Measurements from ENCODE around the gene IMMT.

IMMT gene

DNA sequence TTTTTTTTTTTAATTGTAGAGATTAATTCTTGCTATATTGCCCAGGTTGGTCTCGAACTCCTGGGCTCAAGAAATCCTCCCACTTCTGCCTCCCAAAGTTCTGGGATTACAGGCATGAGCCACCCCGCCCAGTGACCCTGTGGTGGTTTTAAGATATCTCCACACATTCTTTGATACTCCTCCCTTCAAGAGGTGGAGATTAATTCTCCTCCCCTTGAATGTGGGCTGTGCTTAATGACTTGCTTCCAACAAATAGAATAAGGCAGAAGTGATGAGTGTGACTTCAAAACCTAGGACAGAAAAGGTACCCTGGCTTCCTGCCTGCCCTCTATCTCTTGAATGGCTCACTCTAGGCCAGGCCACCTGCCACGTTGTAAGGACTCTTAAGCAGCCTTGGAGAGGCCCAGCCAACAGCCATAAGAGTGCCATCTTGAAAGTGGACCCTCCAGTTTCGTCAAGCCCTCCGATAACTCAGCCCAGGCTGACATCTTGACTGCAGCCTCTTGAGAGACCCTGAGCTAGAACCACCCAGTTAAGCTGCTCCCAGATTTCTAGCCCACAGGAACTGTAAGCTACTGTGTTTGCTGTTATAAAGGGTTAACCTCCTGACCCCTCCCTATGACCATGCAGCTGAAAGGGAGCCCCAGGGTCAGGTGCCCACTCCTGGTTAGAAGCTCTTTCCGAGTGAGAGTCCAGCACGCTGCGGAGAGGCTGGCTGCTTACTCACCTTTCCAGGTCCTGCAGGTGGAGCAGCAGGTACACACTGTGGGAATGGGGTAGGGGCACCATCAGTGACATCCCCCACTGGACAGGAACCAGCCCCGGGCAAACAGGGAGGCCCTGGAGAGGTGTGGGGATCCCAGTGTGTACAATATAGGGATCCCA is 31.6 kb upstream of the IMMT start:
- no peak for DNase-seq (ENCODE audit: low spot score)

- DNase-seq (ENCODE audit: low spot score), result no peak
These were observed 30.8 kb upstream of the IMMT start for GRCh38 chr2:86226070-86226469.

- peak; percentile 47 for DNase-seq (ENCODE audit: low spot score)
These were observed 30.3 kb upstream of the IMMT start for GRCh38 chr2:86225581-86225980.

DNA sequence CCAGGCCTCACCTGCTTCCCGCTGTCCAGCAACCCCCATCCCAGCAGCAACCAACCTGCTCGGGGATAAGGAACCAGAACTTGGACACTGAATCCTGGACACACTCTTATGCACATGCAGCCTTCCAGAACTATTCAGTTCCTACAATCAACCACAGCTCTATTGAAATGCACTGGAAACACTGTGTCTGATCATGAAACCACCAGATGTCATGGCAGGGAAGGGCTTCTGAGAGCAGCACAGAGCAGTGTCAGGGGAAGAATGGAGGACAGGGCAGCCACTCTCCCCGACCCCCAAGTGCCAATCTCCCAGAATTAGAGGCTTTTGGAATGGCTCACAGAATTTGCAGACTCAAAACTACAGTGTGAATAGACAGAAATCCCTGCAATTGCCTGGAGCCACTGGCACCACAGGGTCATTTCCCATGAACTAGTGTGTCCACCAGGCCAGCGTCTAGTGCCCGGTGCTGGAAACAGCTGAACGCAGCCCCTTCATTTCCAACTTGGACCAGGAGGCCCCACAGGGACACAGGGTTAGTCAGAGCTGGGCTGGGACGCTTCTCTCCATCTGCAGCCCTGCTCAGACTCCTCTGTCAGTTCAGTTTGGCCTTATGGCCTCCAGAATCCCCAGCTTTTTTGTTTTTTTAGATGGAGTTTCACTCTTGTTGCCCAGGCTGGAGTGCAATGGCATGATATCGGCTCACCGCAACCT is 29.5 kb upstream of the IMMT start:
- DNase-seq (ENCODE audit: low spot score), result no peak

GRCh38 chr2:86223927-86224560 is 28.8 kb upstream of the IMMT start:
- no peak for DNase-seq (ENCODE audit: low spot score)

- no peak for DNase-seq (ENCODE audit: low spot score)
These were observed 28.1 kb upstream of the IMMT start for GRCh38 chr2:86223140-86223926.

DNA sequence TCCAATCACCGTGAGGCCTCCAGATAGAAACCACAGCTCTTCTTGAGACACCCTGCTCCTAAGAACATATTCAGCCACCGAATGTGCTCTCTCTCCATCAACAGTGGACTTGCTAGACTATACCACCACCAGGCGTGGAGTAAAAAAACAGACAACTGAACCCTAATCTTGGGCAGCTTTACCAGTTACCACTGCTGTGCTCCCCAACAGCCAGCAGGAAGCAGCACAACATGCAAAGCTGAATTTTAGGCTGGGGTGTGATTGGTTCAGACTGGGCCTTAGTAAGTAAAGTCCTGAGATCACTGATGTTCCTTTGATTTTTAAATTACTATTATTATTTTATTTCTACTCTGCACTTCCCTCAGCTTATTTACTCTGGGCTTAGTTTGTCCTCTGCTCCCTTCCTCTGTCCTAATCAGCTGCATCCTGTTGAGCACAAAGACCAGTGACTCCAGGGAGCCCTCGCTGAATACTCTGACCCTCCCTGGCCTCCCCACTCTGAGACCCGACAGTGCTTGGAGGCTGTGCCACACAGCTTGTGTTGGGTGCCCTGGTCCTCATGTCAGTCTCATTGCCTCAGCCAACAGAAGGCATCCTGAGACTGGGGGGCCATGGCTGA is 25.9 kb upstream of the IMMT start:
- DNase-seq (ENCODE audit: low spot score), result peak; percentile 78

GRCh38 chr2:86219896-86220295 is 24.6 kb upstream of the IMMT start:
- no peak for DNase-seq (ENCODE audit: low spot score)

GRCh38 chr2:86218124-86218523 is 22.9 kb upstream of the IMMT start:
- no peak for DNase-seq (ENCODE audit: low spot score)

DNA sequence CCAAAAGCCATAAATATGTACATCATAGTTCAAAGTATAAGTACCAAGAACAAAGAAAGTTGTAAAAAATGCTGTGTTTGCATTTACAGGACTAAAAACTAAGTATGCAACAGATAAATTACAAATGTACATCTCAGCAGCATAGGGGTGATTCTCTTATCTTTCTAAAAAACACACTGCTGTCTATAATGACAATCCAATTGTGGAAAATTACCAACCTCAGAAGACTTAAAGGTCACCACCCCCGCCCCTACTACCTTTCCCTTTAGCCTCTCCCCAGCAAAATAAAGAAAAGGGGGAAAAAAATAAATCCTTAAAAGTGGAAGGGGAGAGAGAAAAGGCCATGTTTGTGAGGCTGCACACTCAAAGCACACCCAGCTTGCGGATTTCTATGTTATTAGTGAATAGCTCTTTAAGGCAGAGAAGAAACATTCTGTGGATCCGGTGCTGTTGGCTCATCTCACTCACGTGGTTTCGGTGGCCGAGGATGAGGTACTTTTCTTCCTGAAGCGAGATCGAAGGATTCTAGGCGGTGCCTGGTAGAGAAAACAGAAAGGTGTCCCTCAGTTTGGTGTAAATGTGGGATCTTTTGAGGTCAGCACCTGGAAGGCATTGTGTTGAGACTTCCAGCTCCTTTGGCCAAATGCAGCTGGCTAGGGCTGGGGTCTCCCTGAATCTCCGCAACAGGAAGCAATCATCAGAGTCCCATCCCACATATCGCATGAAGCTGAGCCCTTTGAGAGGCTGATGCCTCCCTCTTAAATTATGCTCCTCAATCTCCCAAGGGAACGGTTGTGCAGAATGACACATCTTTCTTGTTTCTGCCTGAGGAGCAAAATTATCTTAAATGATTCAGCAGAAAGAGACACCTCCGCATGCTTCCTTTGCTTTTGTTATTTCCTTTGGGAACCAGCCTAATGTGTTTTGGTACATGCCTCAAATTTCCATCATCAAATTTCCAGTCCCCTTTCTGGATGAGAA is 21.6 kb upstream of the IMMT start:
- DNase-seq (ENCODE audit: low spot score), result no peak

GRCh38 chr2:86214503-86214832 is 19.2 kb upstream of the IMMT start:
- no peak for DNase-seq (ENCODE audit: low spot score)

DNA sequence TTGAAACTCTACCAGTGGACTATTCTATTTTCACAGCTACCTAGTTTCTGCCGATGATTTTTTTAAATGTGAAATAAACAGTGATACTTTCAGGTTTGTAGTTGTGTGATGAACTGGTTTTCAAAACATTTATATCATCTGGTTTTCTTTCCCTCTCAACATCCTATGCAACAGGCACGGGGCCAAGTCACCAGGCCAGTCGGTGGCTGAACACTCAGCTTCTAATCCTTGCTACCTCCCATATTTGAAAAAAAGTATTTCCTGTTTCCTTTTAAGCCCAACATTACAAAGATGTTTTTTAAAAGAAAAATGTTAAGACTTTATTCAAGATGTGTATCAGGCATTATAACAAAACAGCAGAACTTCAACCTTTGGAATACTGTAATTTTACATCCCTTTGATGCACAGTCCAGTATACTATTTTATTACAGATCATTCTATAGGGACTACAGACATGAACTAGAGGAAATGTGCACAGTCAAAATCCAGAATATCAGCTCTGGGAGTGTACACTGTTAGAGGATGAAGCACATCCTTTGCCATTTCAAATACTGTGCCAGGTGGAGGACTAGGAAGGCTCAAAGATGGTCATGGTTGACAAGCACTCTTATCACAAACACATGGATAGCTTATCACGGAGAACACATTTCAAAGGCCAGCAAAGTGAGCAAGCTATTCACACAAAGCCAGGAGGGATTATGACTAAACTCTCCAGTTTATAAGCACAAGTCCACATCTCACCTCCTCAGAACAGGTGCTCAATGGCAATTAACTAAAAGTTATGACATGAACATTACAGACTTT is 18.6 kb upstream of the IMMT start:
- no peak for DNase-seq (ENCODE audit: low spot score)

- no peak for DNase-seq (ENCODE audit: low spot score)
These were observed 17.8 kb upstream of the IMMT start for GRCh38 chr2:86213056-86213455.

DNA sequence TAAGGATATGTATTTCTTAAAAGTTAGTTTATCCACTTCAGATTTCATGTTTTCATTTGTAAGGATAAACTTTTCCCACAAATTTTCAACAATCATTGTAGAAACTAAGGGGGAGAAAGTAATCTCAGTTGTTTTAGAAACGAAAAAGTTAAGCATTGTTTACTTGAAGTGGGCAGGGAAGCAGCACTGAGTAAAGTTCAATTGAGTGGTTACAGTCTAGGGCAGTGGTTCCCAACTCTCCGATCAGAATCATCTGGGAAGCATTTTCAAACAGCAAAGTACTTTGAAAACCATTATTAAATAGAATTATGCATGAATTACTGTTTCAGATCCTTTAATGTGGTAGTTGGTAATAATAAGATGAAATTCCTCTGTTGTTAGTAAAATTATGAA is 16.5 kb upstream of the IMMT start:
- DNase-seq (ENCODE audit: low spot score), result no peak

- no peak for DNase-seq (ENCODE audit: low spot score)
These were observed 16.0 kb upstream of the IMMT start for GRCh38 chr2:86211033-86211795.

- no peak for DNase-seq (ENCODE audit: low spot score)
These were observed 9.2 kb upstream of the IMMT start for GRCh38 chr2:86204458-86204857.

DNA sequence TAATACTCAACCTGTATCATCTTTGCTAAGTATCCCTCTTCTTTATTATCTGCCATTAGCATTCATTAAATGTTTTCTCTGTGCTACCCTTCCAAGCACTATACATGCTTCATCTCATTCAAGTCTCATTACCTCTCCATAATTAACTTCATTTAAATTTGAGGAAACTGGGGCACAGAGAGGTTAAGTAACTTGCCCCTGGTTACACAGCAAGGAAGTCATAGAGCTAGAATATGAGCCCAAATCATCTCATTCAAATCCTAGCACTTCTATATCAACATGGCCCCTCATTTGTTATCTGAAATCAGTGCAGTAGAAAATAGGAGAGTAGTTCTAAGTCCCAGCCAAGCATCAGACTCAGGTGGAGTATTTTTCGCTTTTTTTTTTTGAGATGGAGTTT is 8.4 kb upstream of the IMMT start:
- no peak for DNase-seq (ENCODE audit: low spot score)

- DNase-seq (ENCODE audit: low spot score), result no peak
These were observed 7.4 kb upstream of the IMMT start for GRCh38 chr2:86202702-86203101.

DNA sequence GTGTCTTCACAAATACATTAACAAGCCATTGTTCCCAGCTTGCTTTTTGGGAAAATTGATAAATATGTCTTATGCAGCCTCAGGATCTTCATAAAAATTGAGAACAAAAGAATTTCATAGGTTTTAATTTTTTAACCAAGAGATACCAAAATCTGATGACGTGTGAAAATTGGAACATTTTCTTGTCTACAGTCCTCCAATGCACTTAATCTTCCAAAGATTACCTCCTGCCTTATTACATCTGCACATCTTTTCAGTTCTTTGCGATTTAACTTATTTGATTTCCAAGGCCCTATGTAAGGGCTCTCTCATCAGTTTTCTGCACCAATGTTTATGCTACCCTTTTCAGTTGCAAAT is 7.1 kb upstream of the IMMT start:
- no peak for DNase-seq (ENCODE audit: low spot score)

All from NAMALWA (cell line).